Mesothelial cell of epicardium (in vitro differentiated cells): ENCODE measurements around the gene FOXI2. TPM values are rescaled to one million over a fixed set of nuclear protein-coding genes. Genes with fewer than 3 reads are reported as not detected.

Experiments used
- DNase-seq, 2 experiments: peaks; one replicate each; pipeline ENCODE4 v3.0.0; 2021; ENCODE audit warnings: low spot score in 2 of 2; ENCODE audit not compliant: unreplicated experiment in 2 of 2
- H3K27ac Mint-ChIP-seq: 2 replicates; pipeline ENCODE4 v1.8.0; 2021; ENCODE audit warnings: mixed read lengths
- H3K27me3 Mint-ChIP-seq: 2 replicates; pipeline ENCODE4 v1.8.0; 2021; ENCODE audit warnings: low read depth, mixed read lengths
- H3K36me3 Mint-ChIP-seq: 2 replicates; pipeline ENCODE4 v1.8.0; 2021; ENCODE audit warnings: mixed read lengths
- H3K4me1 Mint-ChIP-seq: 2 replicates; pipeline ENCODE4 v1.8.0; 2021; ENCODE audit warnings: mixed read lengths
- H3K4me3 Mint-ChIP-seq: 2 replicates; pipeline ENCODE4 v1.8.0; 2021; ENCODE audit warnings: mild to moderate bottlenecking, moderate library complexity, mixed read lengths
- H3K9me3 Mint-ChIP-seq: 2 replicates; pipeline ENCODE4 v1.8.0; 2021; ENCODE audit warnings: mixed read lengths
- total RNA-seq: library from RNA; stranded (reverse); gene quantifications from 3 replicates; pipeline ENCODE4 v1.2.1, GENCODE V29; 2021
- TF ChIP-seq, protein P1 (sequence below): fragments of 200-600 bp; sonication (generic); IDR thresholded peaks from one replicate; pipeline ENCODE4 v1.5.0; 2021; ENCODE audit warnings: antibody characterized with exemption; ENCODE audit not compliant: unreplicated experiment

The FOXI2 gene
- total RNA-seq, 1 donor from 2014 or later: not detected

DNA sequence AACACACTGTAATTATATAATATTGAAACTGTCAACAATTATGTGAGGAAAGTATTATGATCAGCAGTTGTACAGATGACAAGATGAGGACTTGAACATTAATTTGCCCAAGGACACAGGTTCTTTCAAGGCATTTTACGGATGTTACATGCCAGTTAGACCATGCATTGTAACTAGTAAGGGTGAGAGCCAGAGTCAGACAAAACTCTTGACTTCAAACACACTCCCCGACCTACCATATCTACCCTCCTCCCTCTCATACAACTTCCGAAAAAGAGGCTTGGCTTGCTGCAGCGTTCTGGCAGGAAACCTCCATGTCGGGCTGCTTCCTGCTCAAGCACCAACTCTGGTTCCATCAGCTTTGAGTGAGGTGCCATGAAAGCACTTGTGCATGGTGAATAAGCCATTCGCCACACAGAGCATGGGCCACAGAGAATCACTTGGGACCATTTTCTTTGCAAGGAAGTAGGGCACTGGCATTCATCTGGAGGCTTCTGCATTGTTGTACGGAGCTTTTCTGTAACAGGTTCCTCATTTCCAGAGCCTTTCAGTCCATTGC lies 53.2 kb downstream of the FOXI2 start:
- peaks cover 49% of the 10 kb centered on the region for H3K27me3 Mint-ChIP-seq
- no peaks in the 10 kb centered on the region for H3K4me1 Mint-ChIP-seq
- no peak overlapping the region for H3K27ac Mint-ChIP-seq
- peaks cover 7% of the 10 kb centered on the region for H3K9me3 Mint-ChIP-seq
- H3K4me3 Mint-ChIP-seq: no peak overlapping the region
- TF ChIP-seq, protein P1, sequence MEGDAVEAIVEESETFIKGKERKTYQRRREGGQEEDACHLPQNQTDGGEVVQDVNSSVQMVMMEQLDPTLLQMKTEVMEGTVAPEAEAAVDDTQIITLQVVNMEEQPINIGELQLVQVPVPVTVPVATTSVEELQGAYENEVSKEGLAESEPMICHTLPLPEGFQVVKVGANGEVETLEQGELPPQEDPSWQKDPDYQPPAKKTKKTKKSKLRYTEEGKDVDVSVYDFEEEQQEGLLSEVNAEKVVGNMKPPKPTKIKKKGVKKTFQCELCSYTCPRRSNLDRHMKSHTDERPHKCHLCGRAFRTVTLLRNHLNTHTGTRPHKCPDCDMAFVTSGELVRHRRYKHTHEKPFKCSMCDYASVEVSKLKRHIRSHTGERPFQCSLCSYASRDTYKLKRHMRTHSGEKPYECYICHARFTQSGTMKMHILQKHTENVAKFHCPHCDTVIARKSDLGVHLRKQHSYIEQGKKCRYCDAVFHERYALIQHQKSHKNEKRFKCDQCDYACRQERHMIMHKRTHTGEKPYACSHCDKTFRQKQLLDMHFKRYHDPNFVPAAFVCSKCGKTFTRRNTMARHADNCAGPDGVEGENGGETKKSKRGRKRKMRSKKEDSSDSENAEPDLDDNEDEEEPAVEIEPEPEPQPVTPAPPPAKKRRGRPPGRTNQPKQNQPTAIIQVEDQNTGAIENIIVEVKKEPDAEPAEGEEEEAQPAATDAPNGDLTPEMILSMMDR: no peak
- no peaks in the 10 kb centered on the region for H3K36me3 Mint-ChIP-seq
- no peak for DNase-seq

Other genes with a start within 250 kb of the FOXI2 start
- gene NPS, start 187.9 kb upstream of the FOXI2 start, total RNA-seq: not detected in 3 replicates
- gene CLRN3, start 155.8 kb downstream of the FOXI2 start, total RNA-seq: not detected in 3 replicates
- 2.0 to 2.6 TPM (median 2.1 TPM) in 3 replicates for gene PTPRE, start 169.9 kb downstream of the FOXI2 start, total RNA-seq